WERI-Rb-1 (cell line): Measurements from ENCODE around the gene HTR7.
A peak's percentile ranks its signal among the peaks of the same experiment; 100 is the strongest.

Experiments
- DNase-seq: peaks from one replicate; pipeline ENCODE4 v3.0.0-alpha.2; 2020
- H3K27ac ChIP-seq: fragments of 250-450 bp; sonication (Bioruptor Pico); 2 replicates; pipeline ENCODE4 v1.5.1; 2020; ENCODE audit warnings: mild to moderate bottlenecking, moderate library complexity
- H3K27me3 ChIP-seq: fragments of 250-450 bp; sonication (Bioruptor Pico); 2 replicates; pipeline ENCODE4 v1.5.1; 2021; ENCODE audit warnings: mild to moderate bottlenecking, low read depth, moderate library complexity; ENCODE audit not compliant: insufficient read depth, severe bottlenecking
- H3K36me3 ChIP-seq: fragments of 250-450 bp; sonication (Bioruptor Pico); 2 replicates; pipeline ENCODE4 v1.5.1; 2020; ENCODE audit warnings: mild to moderate bottlenecking, moderate library complexity
- H3K4me3 ChIP-seq: 2 replicates; pipeline ENCODE4 v1.5.1; 2011; ENCODE audit warnings: low read depth, mild to moderate bottlenecking, control low read depth, low read length
- H3K9me3 ChIP-seq: fragments of 250-450 bp; sonication (Bioruptor Pico); 2 replicates; pipeline ENCODE4 v1.5.1; 2021; ENCODE audit warnings: mild to moderate bottlenecking, moderate library complexity; ENCODE audit not compliant: severe bottlenecking
- CTCF ChIP-seq: IDR thresholded peaks from 2 replicates; pipeline ENCODE4 v1.5.1; 2011; ENCODE audit warnings: low read depth, mild to moderate bottlenecking, control low read depth, inconsistent platforms, low read length

The HTR7 gene

DNA sequence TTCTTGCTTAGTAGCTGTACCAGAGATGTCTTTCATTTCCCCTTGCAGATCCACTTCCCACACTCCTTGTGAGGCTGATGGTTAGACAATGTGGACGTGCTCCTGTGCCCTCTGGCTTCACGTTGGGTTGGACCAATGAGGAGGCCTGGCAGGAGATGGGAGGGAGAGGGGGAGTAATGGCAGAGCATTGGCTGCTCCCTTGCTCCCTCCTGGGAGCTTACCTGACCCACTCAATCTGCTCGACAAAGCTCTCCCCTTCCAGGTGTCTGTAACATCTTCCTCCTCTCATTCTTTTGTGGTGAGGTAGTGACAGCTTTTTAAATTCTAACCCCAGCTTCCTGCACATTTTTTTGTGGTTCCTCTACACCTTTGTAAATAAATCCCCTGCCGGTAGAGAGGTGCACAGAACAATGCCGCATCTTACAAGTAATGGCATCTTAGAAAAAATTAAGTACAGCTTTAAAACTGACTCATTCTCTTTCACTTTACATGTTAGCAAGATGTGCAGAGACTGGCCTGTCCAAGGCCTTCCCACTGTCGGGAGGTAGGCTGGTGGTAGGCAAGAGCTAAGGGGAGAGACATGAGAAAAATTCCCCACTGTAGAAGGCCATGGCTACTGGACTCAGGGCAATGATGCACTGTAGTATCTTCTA is 134.3 kb downstream of the HTR7 start:
- H3K36me3 ChIP-seq: no peaks in the 10 kb centered on the region
- no peak overlapping the region for H3K27ac ChIP-seq
- H3K4me3 ChIP-seq: no peak overlapping the region
- no peak for TF ChIP-seq CTCF
- H3K9me3 ChIP-seq: no peaks in the 10 kb centered on the region
- no peaks in the 10 kb centered on the region for H3K27me3 ChIP-seq
- DNase-seq: no peak

GRCh38 chr10:90722832-90723231 is 135.0 kb downstream of the HTR7 start:
- TF ChIP-seq CTCF: no peak
- Histone ChIP-seq H3K36me3 (no peaks in the 10 kb centered on the region), H3K4me3 (no peak overlapping the region), H3K27ac (no peak overlapping the region), H3K27me3 (no peaks in the 10 kb centered on the region), H3K9me3 (no peaks in the 10 kb centered on the region)
- DNase-seq: no peak

GRCh38 chr10:90718182-90718581 is 139.7 kb downstream of the HTR7 start:
- H3K9me3 ChIP-seq: no peaks in the 10 kb centered on the region
- H3K27ac ChIP-seq: no peak overlapping the region
- peak; percentile 10 for DNase-seq
- no peak overlapping the region for H3K4me3 ChIP-seq
- peak; percentile 32; the same call in 1 of the 2 replicates for TF ChIP-seq CTCF
- no peaks in the 10 kb centered on the region for H3K36me3 ChIP-seq
- no peaks in the 10 kb centered on the region for H3K27me3 ChIP-seq

- Histone ChIP-seq H3K36me3 (no peaks in the 10 kb centered on the region), H3K4me3 (no peak overlapping the region), H3K9me3 (no peaks in the 10 kb centered on the region), H3K27me3 (no peaks in the 10 kb centered on the region), H3K27ac (no peak overlapping the region)
- 0 out of 2 replicates have a peak, but pooled peaks have one; percentile 12 for TF ChIP-seq CTCF
- no peak for DNase-seq
Observed at GRCh38 chr10:90712529-90712928, 145.3 kb downstream of the HTR7 start.

- no peaks in the 10 kb centered on the region for H3K9me3 ChIP-seq
- no peak for DNase-seq
- H3K4me3 ChIP-seq: no peak overlapping the region
- no peak overlapping the region for H3K27ac ChIP-seq
- H3K36me3 ChIP-seq: no peaks in the 10 kb centered on the region
- H3K27me3 ChIP-seq: no peaks in the 10 kb centered on the region
- TF ChIP-seq CTCF: no peak
Observed at GRCh38 chr10:90709727-90710126, 148.1 kb downstream of the HTR7 start.

GRCh38 chr10:90707657-90708056 is 150.2 kb downstream of the HTR7 start:
- no peaks in the 10 kb centered on the region for H3K27me3 ChIP-seq
- no peaks in the 10 kb centered on the region for H3K9me3 ChIP-seq
- H3K36me3 ChIP-seq: no peaks in the 10 kb centered on the region
- H3K4me3 ChIP-seq: no peak overlapping the region
- H3K27ac ChIP-seq: no peak overlapping the region
- no peak for TF ChIP-seq CTCF
- no peak for DNase-seq
